NCI-H2196 treated with DMSO at 0.1 percent for 48 hours (cell line): ENCODE data around the gene CREB5.

Experiments
- DNase-seq: peaks from one replicate; lab custom pipeline; 2025; ENCODE audit not compliant: unreplicated experiment; lab: John Stamatoyannopoulos, UW

The CREB5 gene

DNA sequence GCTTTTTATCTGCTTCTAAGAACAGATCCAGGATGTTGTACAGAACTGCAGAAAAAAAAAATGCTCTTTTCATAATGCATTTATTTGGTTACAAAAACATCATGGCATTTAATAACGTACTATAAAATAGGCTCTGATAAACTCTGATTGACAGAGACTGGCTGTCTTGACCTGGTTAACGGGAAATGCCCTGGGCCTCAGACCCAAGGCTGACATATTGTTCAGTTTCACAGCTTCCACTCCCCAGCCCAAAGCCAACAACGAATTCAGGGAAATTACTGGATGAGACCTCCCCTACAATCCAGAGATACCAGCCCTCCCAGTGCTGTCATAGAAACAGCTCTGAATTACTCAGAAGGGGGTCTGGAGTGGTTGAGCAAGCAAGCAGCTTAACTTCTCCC is 260.1 kb downstream of the CREB5 start:
- DNase-seq: no peak

- no peak for DNase-seq
Observed at GRCh38 chr7:28674359-28674782, 262.1 kb downstream of the CREB5 start.

DNA sequence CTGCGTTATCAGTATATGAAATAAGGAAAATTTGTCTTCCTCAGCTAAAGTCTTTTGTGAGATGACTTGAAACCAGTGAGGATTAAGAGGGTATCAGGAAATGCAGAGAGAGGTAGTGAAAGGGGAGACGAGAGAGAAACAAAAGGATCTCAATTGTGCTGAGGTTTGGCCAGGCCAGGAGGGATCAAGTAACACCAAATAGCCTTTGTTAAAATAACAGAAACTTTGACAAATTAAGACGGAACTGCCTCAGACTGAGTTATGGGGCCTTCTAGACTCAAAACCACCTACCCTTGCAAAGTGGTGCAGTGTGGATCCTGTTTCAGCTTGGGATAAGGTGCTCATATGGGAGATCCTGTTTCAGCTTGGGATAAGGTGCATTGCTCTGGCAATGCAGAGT is 263.1 kb downstream of the CREB5 start:
- no peak for DNase-seq

DNA sequence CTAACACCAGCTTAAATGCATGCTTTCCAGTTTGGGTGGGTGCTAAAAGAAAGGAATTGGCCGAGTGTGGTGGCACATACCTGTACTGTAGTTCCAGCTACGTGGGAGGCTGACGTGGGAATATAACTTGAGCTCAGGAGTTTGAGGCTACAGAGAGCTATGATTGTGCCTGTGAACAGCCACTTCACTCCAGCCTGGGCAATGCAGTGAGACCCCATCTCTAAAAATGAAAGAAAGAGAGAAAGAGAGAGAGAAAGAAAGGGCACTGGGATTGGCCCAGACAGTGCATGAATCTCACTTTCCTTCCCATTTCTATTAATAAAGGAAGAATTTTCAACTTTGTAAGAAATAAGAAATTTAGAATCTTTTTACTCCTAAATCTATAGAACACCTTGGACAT is 265.4 kb downstream of the CREB5 start:
- no peak for DNase-seq

DNA sequence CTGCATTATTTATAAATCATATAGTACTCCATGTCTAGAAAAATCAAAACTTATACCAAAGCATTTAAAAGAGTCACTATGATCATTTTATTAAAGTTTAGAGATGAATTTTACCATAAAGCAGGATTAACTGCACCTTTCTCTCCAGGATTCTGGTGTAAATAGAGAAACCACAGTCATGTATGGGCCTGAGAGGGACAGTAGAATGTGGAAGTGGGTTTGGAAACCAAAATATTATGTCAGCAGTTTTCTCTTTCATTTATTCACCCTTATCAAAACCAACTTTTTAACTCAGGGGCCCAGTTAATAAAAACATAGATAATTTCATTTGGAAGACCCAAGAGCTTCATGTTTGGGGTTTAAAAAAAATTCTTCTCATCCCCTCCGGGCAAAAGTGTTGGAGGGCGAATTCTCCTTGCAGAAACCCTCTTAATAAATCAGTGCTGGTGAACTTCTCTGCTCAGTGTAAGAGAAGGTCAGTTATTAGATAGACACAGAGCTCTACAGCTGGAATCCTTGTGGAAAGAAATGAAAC is 266.2 kb downstream of the CREB5 start:
- DNase-seq: no peak

DNA sequence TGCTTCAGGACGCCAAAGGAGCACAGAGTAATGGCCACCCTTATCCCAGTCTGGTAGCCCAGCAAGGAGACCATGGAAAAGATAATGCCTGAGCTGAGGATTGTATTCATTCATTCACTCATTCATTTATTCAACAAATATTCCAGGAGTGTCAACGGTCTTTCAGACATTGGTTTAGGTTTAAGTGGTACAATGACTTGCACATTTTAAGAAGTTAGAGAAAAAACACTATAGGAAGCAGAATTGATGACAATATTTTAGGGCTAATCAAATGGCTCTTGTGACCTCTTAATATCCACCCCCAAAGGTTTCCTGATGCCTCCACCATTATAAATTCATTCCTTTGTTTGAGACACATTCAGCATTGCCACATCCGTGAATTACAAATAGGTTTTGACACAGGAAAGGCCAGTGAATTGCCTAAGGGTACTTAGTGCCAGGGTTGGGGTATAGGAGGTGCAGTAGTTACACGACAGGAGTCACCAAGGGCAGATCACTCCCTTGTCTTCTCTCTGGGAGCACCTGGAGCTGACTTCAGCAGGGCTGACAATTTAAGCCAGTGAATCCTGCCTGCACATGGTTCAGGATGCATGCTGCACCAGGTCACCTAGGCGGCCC is 269.5 kb downstream of the CREB5 start:
- no peak for DNase-seq

DNA sequence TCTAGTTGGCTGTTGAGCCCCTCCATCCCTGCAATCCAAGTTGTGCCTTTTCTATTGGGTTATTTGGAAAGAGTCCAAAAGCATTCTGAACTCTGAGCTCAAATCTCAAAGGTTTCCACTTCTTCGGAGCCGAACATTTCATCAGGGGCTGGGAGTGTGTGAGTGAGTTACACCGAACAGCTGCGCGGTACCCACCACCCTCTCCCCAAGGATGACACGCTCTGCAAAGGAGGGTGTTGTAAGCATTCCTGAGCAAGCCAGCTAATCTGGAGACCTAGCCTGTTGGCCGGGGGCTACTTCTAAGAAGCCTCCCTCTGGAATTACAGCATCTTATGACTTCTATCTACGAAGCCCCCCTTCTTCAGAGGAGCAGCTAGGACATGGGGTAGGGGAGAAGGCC is 270.5 kb downstream of the CREB5 start:
- no peak for DNase-seq

GRCh38 chr7:28684650-28685241 is 272.4 kb downstream of the CREB5 start:
- no peak for DNase-seq

DNA sequence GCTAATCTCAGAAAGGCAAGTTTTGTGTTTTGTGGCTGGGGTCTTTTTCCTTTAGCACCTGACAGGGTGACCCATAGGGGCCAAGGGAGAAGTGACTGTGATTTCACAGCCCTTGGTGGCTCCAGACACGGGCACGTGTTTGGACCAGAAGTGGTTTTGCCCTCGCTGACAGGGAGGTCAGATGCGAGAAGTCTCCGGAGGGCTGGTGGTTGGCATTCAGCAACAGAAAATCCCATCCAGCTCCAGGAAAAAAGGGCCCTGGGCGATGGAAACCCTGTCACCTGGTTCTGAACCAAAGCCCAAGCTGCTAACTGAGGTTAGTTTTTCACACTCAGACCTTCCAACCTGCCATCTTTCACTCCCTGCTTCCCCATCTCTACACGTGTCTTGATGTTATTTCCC is 272.9 kb downstream of the CREB5 start:
- no peak for DNase-seq

DNA sequence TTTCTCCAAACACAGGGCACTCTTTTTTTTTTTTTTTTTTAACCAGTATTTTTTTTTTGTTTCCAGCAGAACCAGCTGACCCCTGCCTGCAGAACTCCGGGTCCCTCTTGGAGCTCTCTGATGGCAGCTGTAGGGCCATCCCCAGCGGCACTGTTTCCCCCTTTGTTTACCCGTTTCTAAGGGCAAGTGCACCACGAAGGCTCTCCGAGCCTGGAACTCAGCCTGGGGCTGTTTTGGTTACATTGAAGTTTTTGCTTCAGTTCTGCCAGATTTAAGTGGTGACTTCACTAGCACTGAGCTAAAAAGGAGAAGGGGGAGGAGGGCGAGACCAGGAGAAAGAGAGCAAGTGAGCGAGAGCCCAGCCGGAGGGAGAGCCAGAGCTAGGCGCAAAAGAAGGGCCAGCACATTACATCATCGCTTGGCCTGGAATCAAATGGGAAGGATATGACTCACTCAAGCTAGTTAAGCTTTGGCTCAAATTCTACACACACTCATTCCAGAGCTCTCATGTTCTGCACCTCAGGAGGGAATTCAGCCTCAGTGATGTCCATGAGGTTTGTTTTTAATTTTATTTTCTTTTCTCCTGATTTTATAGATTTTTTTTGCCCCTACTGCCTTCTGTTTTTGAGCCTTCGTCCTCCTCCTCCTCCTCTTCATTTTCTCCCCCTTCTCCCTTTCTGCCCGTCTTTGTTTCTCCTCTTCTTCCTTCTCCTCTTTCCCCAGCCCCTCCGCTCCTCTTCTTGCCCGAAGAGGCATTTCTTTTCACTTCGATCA is 273.5 kb downstream of the CREB5 start:
- DNase-seq: peak; percentile 50

- DNase-seq: no peak
Observed at GRCh38 chr7:28686418-28686800, 274.1 kb downstream of the CREB5 start.

GRCh38 chr7:28687537-28687936 is 275.2 kb downstream of the CREB5 start:
- DNase-seq: no peak

- DNase-seq: no peak
Observed at GRCh38 chr7:28688174-28688573, 275.9 kb downstream of the CREB5 start.

DNA sequence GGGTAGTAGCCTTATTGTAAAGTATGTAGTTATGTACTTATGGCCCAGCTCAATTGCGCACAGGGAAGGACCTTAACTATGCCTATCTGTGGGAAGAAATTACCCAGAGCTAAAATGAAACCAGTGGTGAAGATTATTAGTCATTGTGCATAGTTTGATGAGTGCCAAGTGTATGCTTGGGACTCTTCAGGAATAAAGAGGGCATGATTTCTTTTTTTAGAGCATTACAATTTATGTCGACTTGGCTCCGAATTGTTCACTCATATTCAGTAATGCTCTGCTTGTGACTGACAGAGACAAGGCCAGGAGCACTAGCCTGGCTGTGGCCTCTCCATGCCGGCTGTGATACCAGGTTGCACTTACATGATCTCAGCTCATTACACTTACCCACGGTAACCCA is 276.3 kb downstream of the CREB5 start:
- no peak for DNase-seq

GRCh38 chr7:28695300-28696295 is 283.3 kb downstream of the CREB5 start:
- no peak for DNase-seq

- no peak for DNase-seq
Observed at GRCh38 chr7:28697913-28698563, 285.7 kb downstream of the CREB5 start.

- no peak for DNase-seq
Observed at GRCh38 chr7:28698840-28699239, 286.5 kb downstream of the CREB5 start.

DNA sequence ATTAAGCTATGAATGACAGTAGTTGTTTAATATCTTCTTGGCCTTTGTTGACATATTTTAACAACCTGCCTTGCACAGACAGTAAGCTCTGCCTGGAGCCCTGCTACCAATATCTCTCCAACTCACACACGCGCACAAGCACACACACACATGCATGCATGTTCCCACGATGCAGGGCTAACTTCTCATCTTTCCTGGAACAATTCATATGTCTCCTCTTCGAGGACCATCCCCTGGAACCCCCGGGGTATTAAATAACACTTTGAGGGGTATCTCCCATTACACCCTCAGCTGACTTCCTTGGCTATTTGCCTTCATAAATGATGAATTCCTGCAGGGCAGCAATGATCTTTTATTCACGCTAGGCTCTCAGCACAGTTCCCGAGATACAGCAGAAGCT is 287.8 kb downstream of the CREB5 start:
- DNase-seq: no peak

DNA sequence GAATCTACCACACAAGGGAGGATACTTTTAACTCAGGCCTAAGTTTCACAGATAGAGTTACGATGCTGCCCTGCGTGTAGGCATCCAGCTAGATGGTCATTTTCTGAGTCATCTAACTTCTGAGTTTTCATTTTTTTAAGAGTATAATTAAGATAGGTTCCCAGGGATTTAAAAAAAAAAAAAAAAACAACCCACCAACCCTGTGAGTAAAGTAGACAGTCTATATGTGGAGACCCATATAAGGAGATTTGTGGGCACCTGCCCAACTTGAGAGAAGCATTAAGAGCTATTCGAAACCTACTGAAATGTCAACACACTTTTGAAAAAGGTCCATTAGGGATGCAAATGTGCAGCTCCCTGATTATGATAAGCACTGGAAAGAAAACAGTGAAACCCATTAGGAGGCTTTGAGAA is 288.5 kb downstream of the CREB5 start:
- no peak for DNase-seq

DNA sequence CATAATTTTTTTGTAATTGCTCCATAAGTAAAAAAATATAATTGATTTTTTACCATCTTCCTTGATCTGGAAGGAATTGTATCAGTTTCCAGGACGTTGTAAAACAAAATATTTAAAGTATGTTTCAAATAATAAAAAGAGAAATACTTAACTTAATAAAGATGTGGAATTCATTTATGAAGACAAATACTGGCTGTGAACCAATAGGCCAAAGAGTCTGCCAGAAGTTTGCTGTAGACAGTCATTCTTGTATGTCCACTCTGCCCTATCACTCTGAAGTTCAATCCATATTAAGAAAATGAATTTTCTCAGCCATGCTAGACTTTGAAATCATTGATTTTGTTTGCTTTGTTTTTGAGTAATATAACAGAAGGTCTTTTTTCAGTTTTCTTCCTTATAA is 289.4 kb downstream of the CREB5 start:
- no peak for DNase-seq
